ENCODE results near the gene SH3RF2.
A peak's percentile ranks its signal among the peaks of the same experiment; 100 is the strongest.
"Not testable (repeated sequence)": the region's sequence is repeated elsewhere in the genome, so short reads cannot be mapped to it uniquely, and the experiment has no call there.

Gene SH3RF2

GRCh38 chr5:146107901-146108300, 171.5 kb downstream of the SH3RF2 start:
- DNase-seq (ENCODE audit: low read depth): peak; percentile 73
- H3K4me3 ChIP-seq (ENCODE audit: low read length): no peak overlapping the region
- TF ChIP-seq CTCF (conservative IDR thresholded peaks at IDR 0.05; ENCODE audit: low read length): no peak

DNA sequence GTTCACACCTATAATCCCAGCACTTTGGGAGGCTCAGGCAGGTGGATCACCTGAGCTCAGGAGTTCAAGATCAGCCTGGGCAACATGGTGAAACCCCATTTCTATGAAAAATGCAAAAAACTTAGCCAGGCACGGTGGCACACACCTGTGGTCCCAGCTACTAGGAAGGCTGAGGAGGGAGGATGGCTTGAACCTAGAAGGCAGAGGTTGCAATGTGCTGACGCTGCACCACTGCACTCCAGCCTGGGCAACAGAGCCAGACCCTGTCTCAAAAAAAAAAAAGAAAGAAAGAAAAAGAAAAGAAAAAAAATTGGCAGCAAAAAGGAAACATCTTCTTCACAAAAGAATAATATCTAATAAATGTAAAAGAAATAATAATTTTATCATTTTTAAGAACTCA, 172.5 kb downstream of the SH3RF2 start:
- not testable (repeated sequence) for DNase-seq (ENCODE audit: low read depth); H3K4me3 ChIP-seq (ENCODE audit: low read length)

DNA sequence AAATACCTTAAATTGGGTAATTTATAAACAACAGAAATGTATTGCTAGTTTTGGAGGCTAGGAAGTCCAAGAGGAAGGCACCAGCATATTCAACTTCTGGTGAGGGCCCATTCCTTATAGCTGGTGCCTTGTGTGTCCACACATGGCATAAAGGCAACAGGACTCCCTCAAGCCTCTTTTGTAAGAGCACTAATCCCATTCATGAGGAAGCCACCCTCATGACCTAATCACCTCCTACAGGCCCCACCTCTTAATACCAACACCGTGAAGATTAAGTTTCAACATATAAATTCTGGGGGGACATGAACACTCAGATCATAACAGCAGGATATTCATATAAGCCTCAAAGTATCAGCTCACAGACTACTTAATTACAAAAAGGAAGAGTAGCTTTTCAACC, 173.0 kb downstream of the SH3RF2 start:
- DNase-seq (ENCODE audit: low read depth): no peak
- TF ChIP-seq CTCF (conservative IDR thresholded peaks at IDR 0.05; ENCODE audit: low read length): no peak
- H3K4me3 ChIP-seq (ENCODE audit: low read length): no peak overlapping the region

DNA sequence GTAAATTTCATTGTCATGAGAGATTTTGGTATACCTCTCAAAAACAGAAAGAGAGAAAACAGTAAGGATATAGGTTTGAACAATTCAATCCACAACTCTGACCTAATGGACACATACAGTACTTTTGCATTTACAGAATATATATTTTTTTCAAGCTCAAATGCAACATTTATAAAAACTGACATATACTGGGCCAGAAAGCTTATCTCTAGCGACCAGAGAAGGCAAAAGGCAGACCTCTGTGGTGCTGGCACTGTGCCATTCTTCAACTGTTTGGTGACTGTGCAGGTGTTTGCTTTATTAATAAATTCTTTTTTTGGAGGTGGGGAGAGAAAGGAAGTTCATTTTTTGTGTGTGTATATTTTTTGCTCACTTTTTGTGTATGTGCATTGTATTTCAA, 175.0 kb downstream of the SH3RF2 start:
- TF ChIP-seq CTCF (conservative IDR thresholded peaks at IDR 0.05; ENCODE audit: low read length): no peak
- H3K4me3 ChIP-seq (ENCODE audit: low read length): no peak overlapping the region
- no peak for DNase-seq (ENCODE audit: low read depth)

DNA sequence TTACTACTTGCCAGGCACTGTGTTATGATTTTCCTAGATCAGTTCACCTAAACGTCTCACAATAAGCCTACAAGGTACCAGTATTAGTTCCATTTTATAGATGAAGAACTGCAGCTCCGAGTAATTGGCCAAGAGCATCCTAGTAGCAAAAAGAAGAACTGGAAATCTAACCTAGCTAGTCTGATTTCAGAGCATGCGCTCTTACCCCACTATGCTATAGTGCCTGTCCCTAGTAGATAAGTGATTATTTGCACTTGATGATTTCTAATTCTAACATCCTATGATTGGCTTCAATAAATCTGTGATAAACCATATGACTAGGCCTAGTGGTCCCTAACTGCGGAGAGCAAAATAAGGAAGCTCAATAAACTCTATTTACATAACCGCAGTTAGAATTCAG, 176.1 kb downstream of the SH3RF2 start:
- no peak for TF ChIP-seq CTCF (conservative IDR thresholded peaks at IDR 0.05; ENCODE audit: low read length)
- H3K4me3 ChIP-seq (ENCODE audit: low read length): no peak overlapping the region
- no peak for DNase-seq (ENCODE audit: low read depth)

Measured in AG10803 (cell line).